ENCODE measurements around the gene SPG21. TPM values are rescaled to one million over a fixed set of nuclear protein-coding genes. Genes with fewer than 3 reads are reported as not detected.

Gene SPG21
- total RNA-seq, 4 donors from 2014 or later = 89.7 to 127 (median 94.8) TPM

DNA sequence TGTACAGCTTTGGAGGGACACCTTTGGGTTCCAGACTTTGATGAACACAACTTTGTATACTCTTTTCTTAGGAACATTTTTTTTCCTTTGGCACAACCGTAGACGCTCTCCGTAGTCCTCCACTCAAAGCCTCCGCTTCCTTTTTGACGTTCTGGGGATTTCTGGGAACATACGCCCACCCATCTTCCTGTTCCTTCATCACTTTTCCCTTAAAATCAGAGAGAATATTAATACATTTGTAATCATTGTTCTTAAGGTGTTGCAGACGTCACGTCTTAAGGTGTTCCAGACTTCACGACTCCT lies 405 bp upstream of the SPG21 start:
- TF ChIP-seq, protein P1, sequence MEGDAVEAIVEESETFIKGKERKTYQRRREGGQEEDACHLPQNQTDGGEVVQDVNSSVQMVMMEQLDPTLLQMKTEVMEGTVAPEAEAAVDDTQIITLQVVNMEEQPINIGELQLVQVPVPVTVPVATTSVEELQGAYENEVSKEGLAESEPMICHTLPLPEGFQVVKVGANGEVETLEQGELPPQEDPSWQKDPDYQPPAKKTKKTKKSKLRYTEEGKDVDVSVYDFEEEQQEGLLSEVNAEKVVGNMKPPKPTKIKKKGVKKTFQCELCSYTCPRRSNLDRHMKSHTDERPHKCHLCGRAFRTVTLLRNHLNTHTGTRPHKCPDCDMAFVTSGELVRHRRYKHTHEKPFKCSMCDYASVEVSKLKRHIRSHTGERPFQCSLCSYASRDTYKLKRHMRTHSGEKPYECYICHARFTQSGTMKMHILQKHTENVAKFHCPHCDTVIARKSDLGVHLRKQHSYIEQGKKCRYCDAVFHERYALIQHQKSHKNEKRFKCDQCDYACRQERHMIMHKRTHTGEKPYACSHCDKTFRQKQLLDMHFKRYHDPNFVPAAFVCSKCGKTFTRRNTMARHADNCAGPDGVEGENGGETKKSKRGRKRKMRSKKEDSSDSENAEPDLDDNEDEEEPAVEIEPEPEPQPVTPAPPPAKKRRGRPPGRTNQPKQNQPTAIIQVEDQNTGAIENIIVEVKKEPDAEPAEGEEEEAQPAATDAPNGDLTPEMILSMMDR (IDR thresholded peaks at IDR 0.05; ENCODE audit: low read depth) = no peak

DNA sequence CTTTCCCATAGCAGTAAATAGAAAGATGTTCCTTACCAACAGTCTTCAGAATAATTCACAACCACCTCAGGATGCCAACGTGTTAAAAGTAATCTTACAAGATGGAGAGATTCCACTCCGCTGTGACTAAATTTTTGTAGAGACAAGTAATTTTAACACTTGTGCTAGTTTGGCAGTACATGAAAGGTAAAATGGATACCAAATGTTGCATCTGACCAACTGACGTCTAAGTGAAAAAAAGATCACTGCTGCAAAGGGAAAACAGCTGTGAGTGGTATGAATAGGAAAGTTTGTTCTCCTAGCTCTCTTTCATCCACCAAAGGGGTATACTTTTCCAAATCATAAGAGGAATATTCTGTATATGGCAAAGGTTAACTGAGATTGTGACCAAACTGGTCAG lies 2.6 kb downstream of the SPG21 start:
- TF ChIP-seq, protein P1 (IDR thresholded peaks at IDR 0.05; ENCODE audit: low read depth) = no peak

DNA sequence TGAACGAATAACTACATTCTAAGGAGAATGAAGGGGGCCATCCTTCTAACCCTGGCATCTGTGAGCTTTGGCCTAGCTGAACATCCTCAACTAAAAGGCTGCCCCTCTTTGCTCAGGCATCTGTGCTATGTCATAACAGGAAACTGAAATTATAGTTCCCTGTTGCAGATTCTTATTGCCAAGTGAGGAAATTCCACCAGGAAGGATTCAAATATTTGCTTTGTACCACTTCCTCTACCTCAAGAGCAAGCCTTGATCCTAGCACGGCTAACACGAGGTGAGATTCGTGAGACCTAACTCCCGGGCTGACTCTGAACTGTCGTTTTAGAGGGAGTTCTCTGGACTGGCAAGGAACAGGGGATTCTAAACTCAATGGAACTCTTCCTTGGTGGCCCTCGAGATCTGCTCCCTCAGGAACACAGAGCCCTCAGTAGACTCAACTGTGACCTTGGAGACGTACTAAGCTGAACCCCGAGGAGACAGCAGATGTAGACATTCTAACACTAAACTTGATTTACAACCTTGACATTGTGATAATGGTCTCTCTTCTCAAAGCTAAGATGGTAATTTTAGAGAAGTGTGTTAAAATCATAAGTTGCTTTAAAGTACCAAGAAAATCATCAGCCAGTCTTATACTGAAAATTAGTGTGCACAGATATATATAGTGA lies 4.2 kb downstream of the SPG21 start:
- TF ChIP-seq, protein P1 (IDR thresholded peaks at IDR 0.05; ENCODE audit: low read depth) = no peak

DNA sequence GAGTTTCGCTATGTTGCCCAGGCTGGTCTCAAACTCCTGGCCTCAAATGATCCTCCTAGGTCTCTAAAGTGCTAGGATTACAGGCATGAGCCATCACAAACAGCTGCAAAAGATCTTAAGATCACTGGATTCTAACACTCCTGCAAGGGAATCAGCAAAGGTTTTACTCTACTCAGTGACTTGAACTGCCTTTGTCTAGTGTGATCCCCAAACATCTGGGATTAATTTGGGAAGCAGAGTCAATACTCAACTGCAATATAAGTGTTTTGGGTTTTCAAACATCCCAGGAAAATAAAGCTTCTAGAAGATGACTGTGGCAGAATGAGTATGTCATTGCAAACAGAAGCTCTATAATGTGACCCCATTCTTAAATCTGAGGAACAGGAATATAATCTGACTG lies 7.2 kb downstream of the SPG21 start:
- TF ChIP-seq, protein P1 (IDR thresholded peaks at IDR 0.05; ENCODE audit: low read depth) = no peak

DNA sequence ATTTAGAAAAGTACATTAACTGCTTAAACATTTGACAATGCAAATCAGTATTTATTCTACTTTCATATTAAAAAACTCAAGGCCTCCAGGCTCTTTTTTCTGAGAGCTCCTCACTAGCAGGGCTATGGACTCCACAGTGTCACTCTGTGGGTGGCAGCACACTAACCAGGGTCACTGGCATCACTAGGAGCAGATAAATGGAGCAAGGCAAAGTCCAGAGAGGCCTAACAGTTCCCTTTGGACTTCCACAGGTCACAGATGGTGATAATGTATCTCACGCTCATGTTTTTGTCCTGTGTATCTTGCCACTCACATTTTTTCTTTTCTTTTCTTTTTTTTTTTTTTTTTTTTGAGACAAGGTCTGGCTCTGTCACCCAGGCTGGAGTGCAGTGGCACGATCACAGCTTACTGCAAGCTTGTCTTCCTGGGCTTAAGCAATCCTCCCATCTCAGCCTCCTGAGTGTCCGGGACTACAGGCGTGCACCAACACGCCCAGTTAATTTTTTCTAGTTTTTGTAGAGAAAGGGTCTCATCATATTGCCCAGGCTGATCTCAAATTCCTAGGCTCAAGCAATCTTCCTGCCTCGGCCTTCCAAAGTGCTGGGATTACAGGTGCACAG lies 7.8 kb downstream of the SPG21 start:
- TF ChIP-seq, protein P1 (IDR thresholded peaks at IDR 0.05; ENCODE audit: low read depth) = no peak

DNA sequence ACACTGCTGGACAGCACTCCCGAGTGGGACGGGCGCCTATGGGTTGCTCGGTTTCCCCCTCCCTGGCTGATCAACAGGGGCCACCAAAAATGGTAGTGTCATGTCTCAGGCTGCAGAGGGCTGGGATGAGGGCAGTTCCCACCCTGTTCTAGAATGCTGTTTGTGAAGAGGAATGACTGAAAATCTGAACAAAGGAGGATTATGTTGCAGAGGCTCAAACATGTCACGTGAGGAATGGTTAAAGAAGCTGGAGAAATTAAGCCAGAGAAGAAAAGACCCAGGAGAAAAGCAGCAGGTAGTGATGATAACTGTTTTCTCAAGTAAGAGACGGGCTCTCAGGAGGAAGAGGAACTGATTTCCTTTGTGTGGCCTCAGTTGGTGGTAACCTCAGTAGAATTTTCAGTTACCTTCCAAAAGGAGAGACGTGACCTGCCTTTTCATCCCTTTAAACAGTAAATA lies 10.4 kb downstream of the SPG21 start:
- TF ChIP-seq, protein P1 (IDR thresholded peaks at IDR 0.05; ENCODE audit: low read depth) = no peak

DNA sequence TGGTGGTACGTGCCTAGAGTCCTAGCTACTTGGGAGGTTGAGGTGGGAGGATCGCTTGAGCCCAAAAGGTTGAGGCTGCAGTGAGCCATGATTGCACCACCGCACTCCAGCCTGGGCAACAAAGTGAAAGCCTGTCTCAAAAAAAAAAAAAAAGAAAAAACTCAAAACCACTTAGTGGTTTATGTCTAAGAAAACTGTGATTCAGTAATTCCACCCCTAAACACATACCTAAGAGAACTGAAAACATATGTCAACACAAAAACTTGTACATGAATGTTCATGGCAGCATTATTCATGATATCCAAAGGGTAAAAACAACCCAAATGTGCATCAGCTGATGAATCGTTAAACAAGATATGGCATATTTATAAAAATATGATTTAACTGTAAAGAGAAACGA lies 14.3 kb downstream of the SPG21 start:
- TF ChIP-seq, protein P1 (IDR thresholded peaks at IDR 0.05; ENCODE audit: low read depth) = no peak

All from subcutaneous adipose tissue (tissue), 4 donors.